ENCODE data around the gene COMMD8. TPM values are rescaled to one million over a fixed set of nuclear protein-coding genes. Genes with fewer than 3 reads are reported as not detected.

The COMMD8 gene
- 10.3 to 15.7 TPM (median 11.3 TPM) in 5 replicates for total RNA-seq (2022; extraction: Qiagen RNA extraction; ENCODE audit: low read depth)

DNA sequence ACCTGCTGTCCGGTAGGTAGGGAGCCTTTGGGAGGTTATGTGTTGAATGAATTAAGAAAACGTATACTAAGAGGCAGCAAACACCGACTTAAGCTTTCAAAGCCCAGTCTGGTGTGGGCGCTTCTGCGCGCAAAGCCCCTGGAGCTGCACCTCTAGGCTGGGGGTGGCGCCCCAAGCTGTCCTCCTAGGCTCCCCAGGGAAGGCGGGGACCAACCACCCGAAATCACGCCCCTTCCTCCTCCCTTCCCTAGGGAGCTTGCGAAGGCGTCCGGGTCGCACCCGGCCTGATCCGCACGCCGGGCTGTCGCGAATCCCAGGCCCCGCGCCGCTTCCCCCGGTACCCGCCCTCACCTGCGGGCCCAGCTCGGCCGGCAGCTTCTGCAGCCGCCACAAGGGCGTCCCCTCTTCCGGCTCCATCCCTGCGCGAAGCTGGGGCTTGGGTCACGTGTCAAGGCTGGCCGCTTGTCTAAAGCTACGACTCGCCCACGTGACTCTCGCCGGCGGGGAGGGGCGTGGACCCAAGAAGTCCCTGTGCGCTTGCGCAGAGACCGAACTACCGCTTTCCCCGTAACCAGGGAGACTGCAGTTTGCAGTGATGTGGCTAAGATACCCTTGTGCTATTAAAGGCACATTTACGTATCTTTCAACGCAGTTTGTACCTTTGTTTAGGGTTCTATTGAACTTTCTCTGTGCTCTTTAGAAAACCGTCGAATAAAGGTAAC lies at the start of gene COMMD8:
Gene COMMD8 (minus strand): TSS at position 468 of the 722 bp plus-strand sequence. CDS start 51 bp downstream, at position 417.

DNA sequence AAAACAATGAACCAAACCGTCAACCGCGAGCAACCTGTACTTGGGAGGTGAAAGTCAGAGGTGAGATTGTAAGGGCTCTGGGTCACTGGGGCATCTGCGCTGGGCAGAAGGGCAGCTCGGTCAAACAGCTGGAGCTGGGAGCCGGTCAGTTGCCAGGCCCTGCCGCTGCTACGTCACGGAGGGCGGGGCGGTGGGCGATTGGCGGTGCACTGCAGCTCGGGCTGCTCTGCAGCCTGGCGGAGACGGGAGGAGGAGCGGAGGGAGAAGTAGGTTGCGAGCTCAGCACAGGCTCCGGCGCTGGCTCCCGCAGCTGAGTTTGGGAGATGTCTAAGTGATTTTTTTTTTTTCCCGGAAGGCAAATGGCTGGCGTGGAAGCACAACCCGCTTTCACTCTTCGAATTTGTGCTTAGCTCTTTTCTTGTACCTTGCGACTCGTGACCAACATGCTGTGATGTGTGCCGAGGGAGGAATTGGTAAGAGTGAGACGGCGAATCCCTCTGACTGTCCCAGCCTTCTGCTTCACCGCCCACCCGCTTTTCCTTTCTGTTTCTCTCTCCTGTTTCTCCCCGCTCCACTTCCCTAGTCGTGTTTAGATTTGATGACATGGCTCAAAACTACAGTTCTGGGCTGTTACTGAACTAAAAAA lies 21.7 kb upstream of the COMMD8 start, which contains the start of gene ATP10D:
Gene ATP10D (plus strand): TSS at position 229 of the 646 bp plus-strand sequence. CDS start 27,266 bp downstream, outside the sequence.

Other genes with a start within 250 kb of the COMMD8 start
- 2.5 to 4.8 TPM (median 2.9 TPM) in 5 replicates for gene ATP10D, start 21.6 kb upstream of the COMMD8 start, total RNA-seq (2022; extraction: Qiagen RNA extraction; ENCODE audit: low read depth)

All from A549 treated with ZK216348 at 1 μM for 4 hours (cell line).